ENCODE data around the gene MFRP.

DNA sequence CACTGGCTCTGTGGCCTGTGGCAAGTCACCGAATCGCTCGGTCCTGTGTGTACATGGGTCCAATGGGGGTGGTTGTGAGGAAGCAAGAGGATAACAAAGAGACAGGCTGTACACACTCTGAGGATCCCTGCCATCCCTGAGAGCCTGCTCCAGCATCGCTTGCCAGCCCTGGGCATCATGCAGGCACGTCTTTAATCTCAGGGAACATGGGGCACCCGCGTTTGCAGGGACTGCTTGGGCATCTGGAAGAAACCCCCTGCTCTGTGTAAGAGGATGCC is 4.5 kb downstream of the MFRP start:
- TF ChIP-seq, protein P1, sequence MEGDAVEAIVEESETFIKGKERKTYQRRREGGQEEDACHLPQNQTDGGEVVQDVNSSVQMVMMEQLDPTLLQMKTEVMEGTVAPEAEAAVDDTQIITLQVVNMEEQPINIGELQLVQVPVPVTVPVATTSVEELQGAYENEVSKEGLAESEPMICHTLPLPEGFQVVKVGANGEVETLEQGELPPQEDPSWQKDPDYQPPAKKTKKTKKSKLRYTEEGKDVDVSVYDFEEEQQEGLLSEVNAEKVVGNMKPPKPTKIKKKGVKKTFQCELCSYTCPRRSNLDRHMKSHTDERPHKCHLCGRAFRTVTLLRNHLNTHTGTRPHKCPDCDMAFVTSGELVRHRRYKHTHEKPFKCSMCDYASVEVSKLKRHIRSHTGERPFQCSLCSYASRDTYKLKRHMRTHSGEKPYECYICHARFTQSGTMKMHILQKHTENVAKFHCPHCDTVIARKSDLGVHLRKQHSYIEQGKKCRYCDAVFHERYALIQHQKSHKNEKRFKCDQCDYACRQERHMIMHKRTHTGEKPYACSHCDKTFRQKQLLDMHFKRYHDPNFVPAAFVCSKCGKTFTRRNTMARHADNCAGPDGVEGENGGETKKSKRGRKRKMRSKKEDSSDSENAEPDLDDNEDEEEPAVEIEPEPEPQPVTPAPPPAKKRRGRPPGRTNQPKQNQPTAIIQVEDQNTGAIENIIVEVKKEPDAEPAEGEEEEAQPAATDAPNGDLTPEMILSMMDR (IDR thresholded peaks at IDR 0.05) = no peak
- no peak for TF ChIP-seq POLR2AphosphoS5 (IDR thresholded peaks at IDR 0.05; ENCODE audit: low read depth, low read length)
